Measurements from ENCODE around the gene MEGF6.

The MEGF6 gene

GRCh38 chr1:3611170-3612019 lies at the start of gene MEGF6:
Gene MEGF6, minus strand, starts transcription at chr1:3611508. Its CDS starts 240 bp downstream, at chr1:3611268.
- H3K27me3 Mint-ChIP-seq: peaks cover 52% of the 10 kb centered on the region
- intact Hi-C loops (cut with micrococcal nuclease): no loop called here
- no peak within 1 kb of the TSS for H3K27ac Mint-ChIP-seq
- no peaks in the 10 kb centered on the region for H3K36me3 Mint-ChIP-seq (ENCODE audit: low read depth)
- H3K9me3 Mint-ChIP-seq: no peaks in the 10 kb centered on the region
- H3K4me1 Mint-ChIP-seq (ENCODE audit: low read depth): peaks cover 26% of the 10 kb centered on the region
- H3K4me3 Mint-ChIP-seq: peak within 1 kb of the TSS; percentile 79

GRCh38 chr1:3660704-3661103 lies 49.4 kb upstream of the MEGF6 start:
- intact Hi-C loops (cut with micrococcal nuclease): no loop called here
- H3K9me3 Mint-ChIP-seq: no peaks in the 10 kb centered on the region
- peaks cover 33% of the 10 kb centered on the region for H3K27me3 Mint-ChIP-seq
- no peaks in the 10 kb centered on the region for H3K4me1 Mint-ChIP-seq (ENCODE audit: low read depth)
- H3K4me3 Mint-ChIP-seq: no peak overlapping the region
- no peak overlapping the region for H3K27ac Mint-ChIP-seq
- H3K36me3 Mint-ChIP-seq (ENCODE audit: low read depth): no peaks in the 10 kb centered on the region

- Mint-ChIP-seq H3K27me3 (peaks cover 49% of the 10 kb centered on the region), H3K4me3 (no peak overlapping the region), H3K9me3 (no peaks in the 10 kb centered on the region), H3K27ac (no peak overlapping the region), H3K4me1 (ENCODE audit: low read depth) (no peaks in the 10 kb centered on the region), H3K36me3 (ENCODE audit: low read depth) (no peaks in the 10 kb centered on the region)
- intact Hi-C loops (cut with micrococcal nuclease): no loop called here
These were observed 47.8 kb upstream of the MEGF6 start for GRCh38 chr1:3659093-3659492.

GRCh38 chr1:3658231-3658615 lies 46.9 kb upstream of the MEGF6 start:
- H3K27ac Mint-ChIP-seq: no peak overlapping the region
- no peak overlapping the region for H3K4me3 Mint-ChIP-seq

GRCh38 chr1:3657578-3658230 lies 46.4 kb upstream of the MEGF6 start:
- intact Hi-C loops (cut with micrococcal nuclease): no loop called here
- H3K27me3 Mint-ChIP-seq: peaks cover 63% of the 10 kb centered on the region
- H3K36me3 Mint-ChIP-seq (ENCODE audit: low read depth): no peaks in the 10 kb centered on the region
- no peak overlapping the region for H3K27ac Mint-ChIP-seq
- H3K4me1 Mint-ChIP-seq (ENCODE audit: low read depth): no peaks in the 10 kb centered on the region
- H3K9me3 Mint-ChIP-seq: no peaks in the 10 kb centered on the region
- no peak overlapping the region for H3K4me3 Mint-ChIP-seq

More at GRCh38 chr1:3658231-3658615, 46.9 kb upstream of the MEGF6 start:
- Mint-ChIP-seq H3K9me3 (no peaks in the 10 kb centered on the region), H3K36me3 (ENCODE audit: low read depth) (no peaks in the 10 kb centered on the region), H3K27me3 (peaks cover 58% of the 10 kb centered on the region), H3K4me1 (ENCODE audit: low read depth) (no peaks in the 10 kb centered on the region)
- intact Hi-C loops (cut with micrococcal nuclease): no loop called here

- Mint-ChIP-seq H3K4me1 (ENCODE audit: low read depth) (no peaks in the 10 kb centered on the region), H3K36me3 (ENCODE audit: low read depth) (no peaks in the 10 kb centered on the region), H3K4me3 (no peak overlapping the region), H3K27me3 (peaks cover 66% of the 10 kb centered on the region), H3K27ac (no peak overlapping the region), H3K9me3 (no peaks in the 10 kb centered on the region)
- intact Hi-C loops (cut with micrococcal nuclease): no loop called here
These were observed 45.8 kb upstream of the MEGF6 start for GRCh38 chr1:3657096-3657475.

- H3K27me3 Mint-ChIP-seq: peaks cover 70% of the 10 kb centered on the region
- peaks cover 2% of the 10 kb centered on the region for H3K4me1 Mint-ChIP-seq (ENCODE audit: low read depth)
- intact Hi-C loops (cut with micrococcal nuclease): no loop called here
- H3K9me3 Mint-ChIP-seq: no peaks in the 10 kb centered on the region
- no peak overlapping the region for H3K27ac Mint-ChIP-seq
- H3K4me3 Mint-ChIP-seq: no peak overlapping the region
- H3K36me3 Mint-ChIP-seq (ENCODE audit: low read depth): no peaks in the 10 kb centered on the region
These were observed 45.3 kb upstream of the MEGF6 start for GRCh38 chr1:3656450-3657095.

GRCh38 chr1:3654549-3655281 lies 43.4 kb upstream of the MEGF6 start:
- no peak overlapping the region for H3K27ac Mint-ChIP-seq
- no peak overlapping the region for H3K4me3 Mint-ChIP-seq
- H3K4me1 Mint-ChIP-seq (ENCODE audit: low read depth): peaks cover 19% of the 10 kb centered on the region
- no peaks in the 10 kb centered on the region for H3K36me3 Mint-ChIP-seq (ENCODE audit: low read depth)
- intact Hi-C loops (cut with micrococcal nuclease): no loop called here
- no peaks in the 10 kb centered on the region for H3K9me3 Mint-ChIP-seq
- peaks cover 81% of the 10 kb centered on the region for H3K27me3 Mint-ChIP-seq

GRCh38 chr1:3653286-3653618 lies 41.9 kb upstream of the MEGF6 start:
- intact Hi-C loops (cut with micrococcal nuclease): no loop called here
- Mint-ChIP-seq H3K27ac (no peak overlapping the region), H3K36me3 (ENCODE audit: low read depth) (no peaks in the 10 kb centered on the region), H3K4me3 (no peak overlapping the region), H3K4me1 (ENCODE audit: low read depth) (peaks cover 30% of the 10 kb centered on the region), H3K27me3 (peaks cover 72% of the 10 kb centered on the region), H3K9me3 (no peaks in the 10 kb centered on the region)

- Mint-ChIP-seq H3K4me1 (ENCODE audit: low read depth) (peaks cover 35% of the 10 kb centered on the region), H3K27ac (no peak overlapping the region), H3K36me3 (ENCODE audit: low read depth) (peaks cover 2% of the 10 kb centered on the region), H3K4me3 (peak overlapping the region; percentile 32), H3K27me3 (peaks cover 66% of the 10 kb centered on the region), H3K9me3 (no peaks in the 10 kb centered on the region)
- intact Hi-C loops (cut with micrococcal nuclease): no loop called here
These were observed 41.4 kb upstream of the MEGF6 start for GRCh38 chr1:3652548-3653285.

GRCh38 chr1:3651930-3652547 lies 40.7 kb upstream of the MEGF6 start, which contains the start of gene TP73:
Gene TP73, plus strand, starts transcription at chr1:3652516. Its CDS starts 29,850 bp downstream, at chr1:3682366.
- Mint-ChIP-seq H3K4me1 (ENCODE audit: low read depth) (peaks cover 35% of the 10 kb centered on the region), H3K36me3 (ENCODE audit: low read depth) (peaks cover 9% of the 10 kb centered on the region), H3K27me3 (peaks cover 60% of the 10 kb centered on the region), H3K27ac (no peak within 1 kb of the TSS), H3K9me3 (no peaks in the 10 kb centered on the region), H3K4me3 (peak within 1 kb of the TSS; percentile 32)
- intact Hi-C loops (cut with micrococcal nuclease): no loop called here

- Mint-ChIP-seq H3K9me3 (no peaks in the 10 kb centered on the region), H3K4me1 (ENCODE audit: low read depth) (peaks cover 35% of the 10 kb centered on the region), H3K36me3 (ENCODE audit: low read depth) (peaks cover 16% of the 10 kb centered on the region), H3K27me3 (peaks cover 56% of the 10 kb centered on the region), H3K4me3 (peak overlapping the region; percentile 26), H3K27ac (no peak overlapping the region)
- intact Hi-C loops (cut with micrococcal nuclease): no loop called here
These were observed 40.0 kb upstream of the MEGF6 start for GRCh38 chr1:3651026-3651929.
